Osteoblast (primary cell): ENCODE measurements around the gene ALS2CL. TPM values are rescaled to one million over a fixed set of nuclear protein-coding genes. Genes with fewer than 3 reads are reported as not detected.

Experiments
- DNase-seq: peaks from one replicate; pipeline ENCODE4 v3.0.0; 2011; ENCODE audit warnings: low spot score, mixed read lengths; ENCODE audit not compliant: insufficient read length; ENCODE audit errors: missing footprints
- H2AFZ ChIP-seq: 2 replicates; pipeline ENCODE4 v1.6.0; 2011; ENCODE audit warnings: mild to moderate bottlenecking, low read length
- H3K27ac ChIP-seq: 2 replicates; pipeline ENCODE4 v1.5.1; 2011; ENCODE audit warnings: mild to moderate bottlenecking, low read depth, low read length, moderate library complexity
- H3K27me3 ChIP-seq: 2 replicates; pipeline ENCODE4 v1.6.0; 2012; ENCODE audit warnings: mild to moderate bottlenecking, control low read depth, inconsistent platforms, low read length, moderate library complexity; ENCODE audit not compliant: insufficient read depth
- H3K36me3 ChIP-seq: 2 replicates; pipeline ENCODE4 v1.5.1; 2011; ENCODE audit warnings: mild to moderate bottlenecking, low read length, control low read depth, moderate library complexity; ENCODE audit not compliant: insufficient read depth
- H3K4me1 ChIP-seq: 2 replicates; pipeline ENCODE4 v1.5.1; 2011; ENCODE audit warnings: mild to moderate bottlenecking, low read length, control low read depth, moderate library complexity; ENCODE audit not compliant: insufficient read depth
- H3K4me2 ChIP-seq: 2 replicates; pipeline ENCODE4 v1.6.0; 2011; ENCODE audit warnings: mild to moderate bottlenecking, low read length; ENCODE audit not compliant: insufficient read depth
- H3K4me3 ChIP-seq: fragments of 200-600 bp; sonication (generic); 3 replicates; pipeline ENCODE4 v1.5.1; 2012; ENCODE audit warnings: mild to moderate bottlenecking, low read length, inconsistent platforms; ENCODE audit not compliant: insufficient read depth
- H3K79me2 ChIP-seq: 2 replicates; pipeline ENCODE4 v1.6.0; 2012; ENCODE audit warnings: mild to moderate bottlenecking, low read length, control low read depth, inconsistent platforms; ENCODE audit not compliant: insufficient read depth
- H3K9me3 ChIP-seq: 2 replicates; pipeline ENCODE4 v1.5.1; 2011; ENCODE audit warnings: low read depth, low read length, control low read depth
- H4K20me1 ChIP-seq: 2 replicates; pipeline ENCODE4 v1.6.0; 2012; ENCODE audit warnings: mild to moderate bottlenecking, low read length, control low read depth; ENCODE audit not compliant: insufficient read depth
- total RNA-seq: library from RNA; depleted of rRNA; stranded (reverse); fragments of >200 nt; gene quantifications from 2 replicates; pipeline ENCODE4 v1.2.3, GENCODE V29; 2012
- TF ChIP-seq, protein P1 (sequence below): IDR thresholded peaks from 2 replicates; pipeline ENCODE4 v1.5.1; 2011; ENCODE audit warnings: mild to moderate bottlenecking, low read depth, low read length, moderate library complexity; ENCODE audit errors: extremely low read depth

The ALS2CL gene
- total RNA-seq, 1 donor: 1.1 TPM

DNA sequence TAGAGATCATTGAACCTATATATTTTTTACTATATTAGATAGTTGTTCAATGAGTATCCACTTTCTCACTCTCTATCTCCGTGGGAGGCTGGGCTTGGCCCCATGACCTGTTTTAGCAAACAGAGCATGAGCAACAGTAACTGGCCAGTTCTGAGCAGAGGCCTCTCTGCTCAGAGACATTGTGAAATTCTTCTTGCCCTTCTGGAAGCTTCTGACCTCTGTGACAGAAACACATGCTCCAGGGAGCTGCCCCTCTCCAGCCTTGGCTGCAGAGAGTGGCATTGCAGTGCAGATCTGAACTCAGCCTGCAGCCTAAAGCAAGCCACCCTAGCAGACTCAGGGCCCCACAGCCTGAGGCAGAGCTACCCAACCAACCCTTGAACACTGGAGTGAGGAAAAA lies 60.7 kb downstream of the ALS2CL start:
- no peak overlapping the region for H3K4me2 ChIP-seq
- no peaks in the 10 kb centered on the region for H3K9me3 ChIP-seq
- TF ChIP-seq, protein P1, sequence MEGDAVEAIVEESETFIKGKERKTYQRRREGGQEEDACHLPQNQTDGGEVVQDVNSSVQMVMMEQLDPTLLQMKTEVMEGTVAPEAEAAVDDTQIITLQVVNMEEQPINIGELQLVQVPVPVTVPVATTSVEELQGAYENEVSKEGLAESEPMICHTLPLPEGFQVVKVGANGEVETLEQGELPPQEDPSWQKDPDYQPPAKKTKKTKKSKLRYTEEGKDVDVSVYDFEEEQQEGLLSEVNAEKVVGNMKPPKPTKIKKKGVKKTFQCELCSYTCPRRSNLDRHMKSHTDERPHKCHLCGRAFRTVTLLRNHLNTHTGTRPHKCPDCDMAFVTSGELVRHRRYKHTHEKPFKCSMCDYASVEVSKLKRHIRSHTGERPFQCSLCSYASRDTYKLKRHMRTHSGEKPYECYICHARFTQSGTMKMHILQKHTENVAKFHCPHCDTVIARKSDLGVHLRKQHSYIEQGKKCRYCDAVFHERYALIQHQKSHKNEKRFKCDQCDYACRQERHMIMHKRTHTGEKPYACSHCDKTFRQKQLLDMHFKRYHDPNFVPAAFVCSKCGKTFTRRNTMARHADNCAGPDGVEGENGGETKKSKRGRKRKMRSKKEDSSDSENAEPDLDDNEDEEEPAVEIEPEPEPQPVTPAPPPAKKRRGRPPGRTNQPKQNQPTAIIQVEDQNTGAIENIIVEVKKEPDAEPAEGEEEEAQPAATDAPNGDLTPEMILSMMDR: no peak
- no peaks in the 10 kb centered on the region for H4K20me1 ChIP-seq
- H3K4me1 ChIP-seq: peaks cover 7% of the 10 kb centered on the region
- peaks cover 6% of the 10 kb centered on the region for H3K27me3 ChIP-seq
- DNase-seq: no peak
- no peak overlapping the region for H3K27ac ChIP-seq
- H2AFZ ChIP-seq: peak overlapping the region; percentile 73
- no peak overlapping the region for H3K4me3 ChIP-seq
- no peaks in the 10 kb centered on the region for H3K36me3 ChIP-seq
- H3K79me2 ChIP-seq: no peaks in the 10 kb centered on the region

DNA sequence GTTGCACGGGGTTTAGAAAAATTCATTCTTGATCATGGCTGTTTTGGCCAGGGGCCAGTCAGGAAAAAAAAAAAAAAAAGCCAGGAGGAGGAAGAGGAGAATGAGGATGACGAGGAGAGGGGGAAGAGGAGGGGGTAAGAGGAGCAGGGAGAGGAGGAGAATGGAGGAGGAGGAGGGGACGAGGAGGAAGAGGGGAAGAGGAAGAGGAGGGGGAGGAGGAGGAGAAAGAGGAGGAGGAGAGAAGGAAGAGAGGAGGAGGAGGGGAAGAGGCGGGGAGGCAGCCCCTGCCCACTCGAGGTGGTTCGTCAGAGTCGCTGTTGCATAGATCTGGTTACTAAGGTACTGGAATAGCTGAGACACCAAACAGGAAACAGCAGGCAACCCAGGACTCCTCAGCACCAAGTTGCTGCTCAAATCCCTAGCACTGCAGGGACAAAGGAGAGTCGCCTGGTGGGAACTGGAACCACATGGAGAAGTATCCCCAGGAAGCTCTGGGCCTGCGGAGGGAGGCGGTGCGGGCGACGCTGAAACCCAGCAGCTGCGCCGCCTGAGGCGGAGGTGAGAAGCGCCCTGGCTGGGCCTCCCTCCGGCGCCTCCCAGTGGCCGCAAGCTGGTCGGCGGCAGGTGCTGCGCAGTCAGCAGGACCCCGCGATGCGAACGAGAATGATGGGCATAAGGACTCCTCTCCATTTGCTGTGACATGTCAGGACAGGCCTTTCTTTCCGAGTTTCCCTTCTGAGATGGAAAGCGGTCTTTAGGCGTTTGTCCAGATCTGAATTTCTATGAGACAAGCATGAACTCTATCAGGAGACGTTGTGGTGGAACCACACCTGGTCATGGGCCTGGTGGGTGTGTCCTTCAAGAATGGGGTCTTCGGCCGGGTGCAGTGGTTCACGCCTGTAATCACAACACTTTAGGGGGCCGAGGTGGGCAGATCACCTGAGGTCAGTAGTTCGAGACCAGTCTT lies 63.6 kb downstream of the ALS2CL start:
- H3K27ac ChIP-seq: peak overlapping the region; percentile 50
- DNase-seq: peak; percentile 94
- no peaks in the 10 kb centered on the region for H3K9me3 ChIP-seq
- H3K4me1 ChIP-seq: peaks cover 7% of the 10 kb centered on the region
- H4K20me1 ChIP-seq: no peaks in the 10 kb centered on the region
- H3K36me3 ChIP-seq: no peaks in the 10 kb centered on the region
- H3K4me3 ChIP-seq: peak overlapping the region; percentile 69
- peaks cover under 1% of the 10 kb centered on the region for H3K27me3 ChIP-seq
- H3K4me2 ChIP-seq: peak overlapping the region; percentile 96
- H2AFZ ChIP-seq: peak overlapping the region; percentile 99
- TF ChIP-seq, protein P1: peak; percentile 93
- no peaks in the 10 kb centered on the region for H3K79me2 ChIP-seq

DNA sequence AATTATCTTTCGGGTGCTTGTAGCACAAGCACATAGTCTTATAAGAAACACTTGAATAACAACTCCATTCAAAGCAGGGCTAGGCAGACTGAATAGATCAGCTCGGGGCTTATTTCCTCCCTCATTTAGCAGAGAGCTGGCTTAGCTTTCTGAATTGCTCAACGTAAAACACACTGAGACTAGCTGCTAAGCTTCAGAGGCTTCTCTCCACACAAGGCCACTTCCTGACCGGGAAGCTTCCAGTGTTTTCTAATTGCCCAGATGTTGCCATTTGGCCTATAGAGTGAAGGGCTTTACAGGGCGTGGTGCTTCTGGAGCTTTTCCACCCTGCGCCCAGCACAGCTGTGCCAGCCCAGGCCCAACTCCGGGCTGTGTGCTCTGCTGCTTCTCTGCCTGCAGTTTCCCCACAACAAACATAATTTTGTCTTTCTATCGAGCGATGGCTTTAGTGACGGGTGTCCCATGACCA lies 64.5 kb downstream of the ALS2CL start:
- no peaks in the 10 kb centered on the region for H3K36me3 ChIP-seq
- peak overlapping the region; percentile 96 for H3K4me2 ChIP-seq
- H3K4me3 ChIP-seq: no peak overlapping the region
- H4K20me1 ChIP-seq: no peaks in the 10 kb centered on the region
- no peak for DNase-seq
- peaks cover 7% of the 10 kb centered on the region for H3K4me1 ChIP-seq
- H2AFZ ChIP-seq: peak overlapping the region; percentile 74
- H3K27me3 ChIP-seq: peaks cover 2% of the 10 kb centered on the region
- H3K79me2 ChIP-seq: no peaks in the 10 kb centered on the region
- H3K27ac ChIP-seq: no peak overlapping the region
- TF ChIP-seq, protein P1: no peak
- H3K9me3 ChIP-seq: no peaks in the 10 kb centered on the region

DNA sequence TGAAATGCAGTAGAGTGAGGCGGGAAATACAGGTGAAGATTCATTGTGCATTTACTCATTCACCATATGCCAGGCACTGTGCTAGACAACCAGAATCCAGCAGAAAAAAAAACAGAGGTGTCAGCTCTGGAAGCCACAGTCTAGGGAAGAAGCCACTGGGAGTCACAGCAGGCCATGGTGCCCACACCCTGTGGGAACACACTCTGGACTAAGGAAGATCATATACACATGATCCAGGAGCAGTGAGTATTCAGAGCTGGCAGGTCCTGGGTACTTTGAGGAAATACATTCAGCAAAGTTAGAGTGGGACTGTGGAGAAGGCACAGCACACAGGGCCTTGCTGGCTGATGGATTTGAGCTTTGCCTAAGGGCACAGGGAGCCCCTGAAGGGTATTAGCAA lies 66.4 kb downstream of the ALS2CL start:
- H3K9me3 ChIP-seq: no peaks in the 10 kb centered on the region
- H4K20me1 ChIP-seq: no peaks in the 10 kb centered on the region
- TF ChIP-seq, protein P1: no peak

More for the DNA sequence above, 66.4 kb downstream of the ALS2CL start:
- Histone ChIP-seq H3K4me2 (no peak overlapping the region), H3K4me1 (peaks cover 7% of the 10 kb centered on the region), H2AFZ (no peak overlapping the region), H3K36me3 (no peaks in the 10 kb centered on the region), H3K4me3 (no peak overlapping the region), H3K79me2 (no peaks in the 10 kb centered on the region), H3K27ac (no peak overlapping the region), H3K27me3 (peaks cover 12% of the 10 kb centered on the region)
- no peak for DNase-seq
